HG03135 (cell line): ENCODE data around the gene DMC1.

Experiments
- ATAC-seq: cut with Tn5 transposase; IDR thresholded peaks from one replicate; pipeline ENCODE4 v1.9.1; 2021; ENCODE audit warnings: mild to moderate bottlenecking, moderate library complexity; ENCODE audit not compliant: unreplicated experiment

DMC1 gene

DNA sequence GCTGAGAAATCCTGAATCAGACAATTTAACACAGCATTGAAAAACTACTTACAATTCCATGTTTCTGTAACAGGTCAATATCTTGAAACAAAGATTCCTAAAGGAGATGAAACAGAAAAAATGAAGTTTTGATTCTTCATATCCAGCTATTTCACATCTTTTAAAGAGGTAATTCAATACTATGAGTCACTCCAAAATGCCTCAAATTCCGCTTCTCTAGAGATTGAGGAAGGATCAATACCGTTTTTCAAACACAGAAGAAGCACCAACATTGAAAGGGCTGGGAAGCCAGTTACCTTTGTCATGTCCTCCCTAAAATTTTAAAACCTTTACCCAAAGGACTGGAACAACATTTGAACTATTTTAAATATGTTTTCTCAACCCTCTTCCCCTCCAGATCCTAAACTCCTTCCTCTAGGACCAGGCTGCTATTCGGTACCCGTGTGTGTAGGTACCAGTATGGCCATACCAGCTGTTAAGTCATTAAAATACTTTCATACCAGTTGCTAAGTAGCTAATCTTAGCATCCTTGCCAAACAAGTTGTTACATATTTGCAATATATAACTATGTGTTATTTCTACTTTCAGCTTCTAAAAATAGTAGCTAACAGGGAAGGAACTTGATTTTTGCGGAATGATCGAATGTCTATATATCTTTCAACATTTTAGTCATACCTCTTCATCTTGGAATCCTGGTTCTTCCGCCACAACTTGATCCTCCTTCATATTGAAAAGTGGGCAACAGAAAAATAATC, 2.3 kb downstream of the DMC1 start:
- no peak for ATAC-seq

DNA sequence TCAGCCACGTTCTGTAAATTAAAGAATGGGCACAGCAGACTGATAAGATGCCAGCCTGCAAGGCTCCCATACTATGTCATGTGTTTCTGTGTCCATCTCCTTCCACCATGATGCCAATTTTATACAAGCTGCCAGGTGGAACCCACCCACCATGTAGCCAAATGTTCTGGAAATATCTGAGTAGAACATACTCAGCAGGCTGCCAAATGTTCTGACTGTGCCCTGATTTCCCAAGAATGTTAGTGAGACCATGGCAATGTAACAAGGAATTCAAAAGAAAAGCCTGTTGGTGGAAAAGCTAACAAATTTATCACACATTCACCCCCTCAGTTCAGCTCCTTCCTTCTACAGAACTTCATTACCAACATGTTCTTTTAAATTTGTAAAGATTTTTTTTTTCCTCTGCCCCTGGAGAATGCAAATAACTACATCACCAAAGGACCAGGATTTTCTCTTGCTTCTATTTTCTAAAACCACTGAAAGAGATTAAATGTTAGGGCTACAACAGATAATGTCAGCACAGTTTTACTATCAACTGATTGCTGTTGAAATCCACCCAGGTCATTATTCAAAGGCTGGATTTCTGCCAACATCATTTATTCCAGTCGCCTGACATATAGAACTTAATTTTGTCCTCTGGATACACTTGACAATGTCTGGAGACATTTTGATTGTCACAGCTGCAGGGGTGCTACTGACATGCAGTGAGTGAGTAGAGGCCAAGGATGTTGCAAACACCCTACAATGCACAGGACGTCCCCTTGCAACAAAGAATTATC, 3.1 kb downstream of the DMC1 start:
- no peak for ATAC-seq

GRCh38 chr22:38565441-38565840, 4.5 kb downstream of the DMC1 start:
- no peak for ATAC-seq

- ATAC-seq: no peak
Observed at GRCh38 chr22:38564669-38565068, 5.3 kb downstream of the DMC1 start.

- no peak for ATAC-seq
Observed at GRCh38 chr22:38554281-38554680, 15.7 kb downstream of the DMC1 start.

DNA sequence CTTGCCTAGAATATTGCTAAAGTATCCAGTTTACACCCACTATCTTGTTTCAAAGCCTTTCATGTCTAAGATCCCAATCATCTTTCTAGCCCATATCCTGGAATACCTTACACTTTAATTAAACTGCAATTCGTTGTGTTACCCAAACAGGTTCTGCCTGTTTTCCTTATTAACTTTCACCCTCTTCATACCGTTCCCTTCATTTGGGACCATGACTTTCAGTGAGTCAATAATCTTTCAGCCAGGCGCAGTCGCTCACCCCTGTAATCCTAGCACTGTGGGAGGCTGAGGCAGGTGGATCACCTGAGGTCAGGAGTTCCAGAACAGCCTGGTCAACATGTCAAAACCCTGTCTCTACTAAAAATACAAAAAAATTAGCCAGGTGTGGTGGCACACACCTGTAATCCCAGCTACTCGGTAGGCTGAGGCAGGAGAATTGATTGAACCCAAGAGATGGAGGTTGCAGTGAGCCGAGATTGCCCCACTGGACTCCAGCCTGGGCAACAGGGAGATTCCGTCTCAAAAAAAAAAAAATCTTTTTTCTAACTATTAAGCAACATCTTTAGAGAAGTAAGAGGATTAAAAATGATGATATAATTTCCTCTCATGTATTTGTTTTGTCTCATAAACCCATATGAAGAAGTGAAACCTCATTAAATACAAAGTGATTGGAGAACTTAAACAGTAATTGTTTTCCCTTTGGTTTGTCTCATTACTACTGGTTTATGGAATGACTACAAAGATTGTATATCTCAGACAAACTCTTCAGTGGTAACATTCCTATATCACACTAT, 20.7 kb downstream of the DMC1 start:
- no peak for ATAC-seq

- no peak for ATAC-seq
Observed at GRCh38 chr22:38540701-38541100, 29.3 kb downstream of the DMC1 start.

- no peak for ATAC-seq
Observed at GRCh38 chr22:38531251-38531938, 38.6 kb downstream of the DMC1 start.

DNA sequence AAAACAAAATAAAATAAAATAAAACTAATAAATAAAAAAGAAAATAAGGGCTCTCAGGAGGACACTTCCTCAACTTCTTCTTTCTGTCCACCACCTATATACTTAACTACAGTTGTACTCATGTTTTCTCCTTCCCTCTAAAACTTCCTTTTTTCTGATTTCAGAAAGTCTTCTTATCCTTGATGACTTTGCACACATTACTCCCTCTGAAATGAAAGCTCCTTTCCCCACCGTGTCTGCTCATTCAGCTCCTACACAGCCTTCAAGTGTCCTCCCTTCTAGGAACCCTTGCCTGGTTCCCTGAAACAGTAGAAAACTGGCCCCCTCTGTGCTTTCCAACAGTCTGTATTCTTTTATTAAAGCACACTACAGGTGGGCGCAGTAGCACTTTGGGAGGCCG, 45.6 kb downstream of the DMC1 start:
- no peak for ATAC-seq

- no peak for ATAC-seq
Observed at GRCh38 chr22:38523479-38523878, 46.5 kb downstream of the DMC1 start.

DNA sequence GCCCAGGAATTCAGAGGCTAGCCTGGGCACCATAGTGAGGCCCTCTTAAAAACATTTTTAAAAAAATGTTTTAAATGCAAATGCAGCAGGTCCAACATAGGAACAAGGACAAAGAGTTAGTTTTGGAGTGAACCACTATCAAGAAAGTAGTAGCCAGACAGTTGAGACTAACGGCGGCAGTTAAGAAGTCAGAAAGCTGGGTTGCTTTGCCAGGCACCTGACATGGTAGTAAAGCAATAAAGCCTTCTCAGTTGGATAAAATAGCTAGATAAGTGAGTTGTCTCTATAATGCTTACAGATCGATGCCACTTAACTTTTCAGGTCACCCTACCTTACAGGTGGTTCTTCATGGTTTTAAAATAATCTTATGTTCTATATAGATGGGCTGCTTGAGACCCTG, 47.0 kb downstream of the DMC1 start:
- ATAC-seq: no peak

DNA sequence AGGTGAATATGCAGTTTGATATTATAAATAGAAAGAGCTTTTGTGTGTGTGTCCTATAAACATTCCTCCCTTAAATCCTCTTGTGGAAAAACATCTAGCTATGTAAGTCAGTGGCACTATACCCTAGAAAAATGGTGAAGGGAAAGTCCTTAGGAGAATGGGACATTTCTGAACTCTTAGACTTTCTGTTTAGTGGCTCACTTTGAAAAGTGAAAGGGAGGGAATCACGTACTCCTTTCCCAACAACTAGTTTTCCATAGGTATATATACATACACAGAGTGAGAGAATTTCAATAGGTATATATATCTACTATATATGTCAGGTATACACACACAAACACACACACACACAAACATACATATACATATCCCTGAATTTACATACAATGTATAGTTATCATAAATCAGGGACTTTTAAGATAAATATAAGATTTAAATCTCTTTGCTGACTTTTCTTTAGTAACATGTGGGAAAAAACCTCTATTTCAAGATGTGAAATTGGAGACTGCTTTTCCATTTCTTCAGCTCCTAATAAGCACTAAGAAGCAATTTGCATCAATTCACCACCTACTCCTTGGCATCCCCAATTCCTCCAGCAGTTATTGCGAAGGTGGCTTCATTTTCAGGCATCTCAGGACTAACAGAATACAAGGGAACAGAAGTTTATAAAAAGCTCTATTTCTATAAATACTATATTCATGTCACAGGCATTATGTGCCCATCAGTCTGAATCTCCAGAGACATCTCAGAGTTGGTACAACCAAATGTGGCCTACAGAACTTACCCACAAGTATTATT, 50.3 kb downstream of the DMC1 start:
- no peak for ATAC-seq

DNA sequence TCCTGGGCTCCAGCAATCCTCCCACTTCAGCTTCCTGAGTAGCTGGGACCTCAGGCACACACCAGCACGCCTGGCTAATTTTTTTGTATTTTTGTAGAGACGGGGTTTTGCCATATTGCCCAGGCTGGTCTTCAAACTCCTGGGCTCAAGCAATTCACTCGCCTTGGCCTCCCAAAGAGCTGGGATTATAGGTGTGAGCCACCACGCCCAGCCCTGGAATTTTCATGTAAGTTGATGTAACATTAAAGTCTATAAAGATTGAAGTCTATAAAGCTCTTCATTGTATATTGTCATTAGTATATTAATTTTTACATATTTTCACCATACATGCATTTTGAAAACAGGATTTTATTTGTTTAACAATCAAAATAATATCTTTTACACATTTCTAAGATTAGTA, 51.4 kb downstream of the DMC1 start:
- ATAC-seq: no peak

DNA sequence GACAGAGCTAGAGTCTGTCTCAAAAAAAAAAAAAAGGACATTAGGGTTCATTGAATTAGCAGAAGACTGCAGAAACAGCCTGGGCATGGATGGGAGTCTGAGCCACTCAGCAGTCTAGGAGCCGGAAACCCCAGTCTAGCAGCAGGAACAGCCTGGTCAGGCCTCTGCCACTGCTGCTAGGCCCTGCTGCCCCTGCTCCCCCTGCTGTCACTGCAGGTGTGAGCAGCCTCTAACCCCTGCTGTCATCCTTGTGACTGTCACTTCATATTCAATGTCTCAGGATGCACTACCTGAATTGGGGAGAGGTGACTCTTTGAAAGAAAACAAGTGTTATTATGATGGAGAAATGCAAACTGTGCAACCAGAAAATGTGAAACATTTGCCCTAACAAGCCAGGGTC, 56.9 kb downstream of the DMC1 start:
- no peak for ATAC-seq

DNA sequence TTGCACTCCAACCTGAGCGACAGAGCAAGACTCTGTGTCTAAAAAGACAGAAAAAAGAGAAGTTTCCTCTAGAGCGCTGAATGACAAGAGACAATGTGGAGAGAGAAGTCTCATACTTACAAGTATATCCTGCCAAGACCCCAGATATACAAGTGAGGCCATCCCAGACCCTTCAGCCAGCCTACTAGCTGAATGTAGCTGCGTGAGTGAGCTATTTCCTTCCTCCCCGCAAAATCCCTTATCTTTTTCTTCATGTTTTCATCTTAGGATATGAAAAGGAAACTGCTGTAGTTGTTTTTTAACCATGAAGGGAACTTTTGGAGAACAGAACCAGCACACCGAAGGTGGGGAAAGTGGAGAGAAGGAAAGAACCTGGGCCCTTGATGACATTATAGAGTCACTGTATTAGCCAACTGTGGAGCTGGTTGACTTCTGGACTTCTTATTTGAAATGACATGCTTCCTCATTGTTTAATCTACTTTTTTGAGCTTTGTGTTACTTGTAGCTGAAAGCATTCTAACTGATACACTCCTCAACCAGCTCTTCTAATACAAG, 59.5 kb downstream of the DMC1 start:
- ATAC-seq: no peak

- ATAC-seq: peak; percentile 77
Observed at GRCh38 chr22:38506118-38506962, 63.6 kb downstream of the DMC1 start, which contains the start of gene DDX17. DDX17 (minus strand) TSS chr22:38506311.

- peak; percentile 24 for ATAC-seq
Observed at GRCh38 chr22:38505541-38506117, 64.4 kb downstream of the DMC1 start.

DNA sequence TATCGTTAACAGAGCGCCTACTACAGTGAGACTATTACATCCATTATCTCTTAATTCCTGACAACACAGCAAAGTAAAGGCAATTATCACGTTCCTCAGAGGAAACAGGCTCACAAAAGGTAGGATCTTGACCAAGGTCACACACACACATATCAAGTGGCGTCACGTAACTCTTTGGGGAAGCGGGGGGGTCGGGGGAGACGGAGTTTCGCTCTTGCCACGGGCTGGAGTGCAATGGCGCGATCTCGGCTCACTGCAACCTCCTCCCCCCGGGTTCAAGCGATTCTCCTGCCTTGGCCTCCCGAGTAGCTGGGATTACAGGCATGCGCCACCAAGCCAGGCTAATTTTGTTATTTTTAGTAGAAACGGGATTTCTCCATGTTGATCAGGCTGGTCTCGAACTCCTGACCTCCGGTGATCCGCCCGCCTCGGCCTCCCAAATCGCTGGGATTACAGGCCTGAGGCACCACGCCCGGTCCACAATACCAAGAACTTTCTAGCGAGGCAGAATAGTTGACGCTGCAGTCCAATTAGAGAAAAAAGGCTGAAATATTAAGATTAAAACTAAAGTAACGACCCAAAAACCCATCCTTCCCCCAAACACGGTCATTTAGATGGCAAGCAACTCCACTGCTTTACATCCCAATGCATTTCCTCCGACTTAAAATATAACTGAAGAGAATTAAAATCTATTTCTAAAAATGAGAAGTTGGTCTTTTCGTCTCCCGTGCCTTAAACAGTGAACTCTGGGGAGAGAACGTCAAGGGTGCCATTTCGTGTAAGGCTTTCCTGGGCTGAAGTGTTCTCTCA, 65.0 kb downstream of the DMC1 start:
- ATAC-seq: no peak
